CD4-positive, alpha-beta memory T cell (primary cell): Measurements from ENCODE around the gene COX6A2. TPM values are rescaled to one million over a fixed set of nuclear protein-coding genes. Genes with fewer than 3 reads are reported as not detected.

Source experiments
- CTCF ChIA-PET: fragments of 350-600 bp; sonication (Branson Sonifier 250); formaldehyde crosslinking; loops from one replicate; lab custom pipeline; 2021; ENCODE audit warnings: inconsistent platforms; ENCODE audit not compliant: partially characterized antibody; lab: Charles Lee
- POLR2A ChIA-PET: fragments of 350-600 bp; sonication (Branson Sonifier 250); formaldehyde crosslinking; loops from one replicate; lab custom pipeline; 2021; ENCODE audit not compliant: partially characterized antibody; lab: Charles Lee
- DNase-seq, 5 donors: peaks; one replicate each; pipeline versions ENCODE4 v3.0.0 to v3.0.0-alpha.2; 2020 to 2022; ENCODE audit warnings: mixed read lengths in 1 of 5
- H3K27ac ChIP-seq: one replicate; pipeline ENCODE4 v1.7.0; 2013; ENCODE audit warnings: low read depth, low read length
- H3K27me3 ChIP-seq: 2 replicates; pipeline ENCODE4 v1.7.0; 2013; ENCODE audit warnings: mild to moderate bottlenecking, low read length, moderate library complexity; ENCODE audit not compliant: insufficient read depth
- H3K36me3 ChIP-seq: 2 replicates; pipeline ENCODE4 v1.7.0; 2013; ENCODE audit warnings: mild to moderate bottlenecking, low read length, moderate library complexity; ENCODE audit not compliant: insufficient read depth
- H3K4me1 ChIP-seq: 2 replicates; pipeline ENCODE4 v1.7.0; 2013; ENCODE audit warnings: mild to moderate bottlenecking, low read length, moderate library complexity; ENCODE audit not compliant: insufficient read depth
- H3K4me3 ChIP-seq, 2 donors: one replicate each; pipeline ENCODE4 v1.7.0; 2013; ENCODE audit warnings: low read length in 2 of 2, mild to moderate bottlenecking in 1 of 2
- H3K9me3 ChIP-seq, 2 donors: one replicate each; pipeline ENCODE4 v1.7.0; 2013; ENCODE audit warnings: low read length in 2 of 2, control low read depth in 1 of 2; ENCODE audit not compliant: control insufficient read depth in 1 of 2
- H3K27ac Mint-ChIP-seq, 7 donors: one replicate each; pipeline ENCODE4 v1.8.0; 2020 to 2021; ENCODE audit warnings: mixed read lengths in 7 of 7, mild to moderate bottlenecking in 6 of 7, inconsistent platforms in 3 of 7, moderate library complexity in 3 of 7
- H3K27me3 Mint-ChIP-seq, 2 donors: one replicate each; pipeline ENCODE4 v1.8.0; 2020 to 2021; ENCODE audit warnings: mixed read lengths in 2 of 2
- H3K36me3 Mint-ChIP-seq, 2 donors: one replicate each; pipeline ENCODE4 v1.8.0; 2020 to 2021; ENCODE audit warnings: mixed read lengths in 2 of 2, inconsistent platforms in 1 of 2, mild to moderate bottlenecking in 1 of 2
- H3K4me1 Mint-ChIP-seq, 4 donors: one replicate each; pipeline ENCODE4 v1.8.0; 2020 to 2021; ENCODE audit warnings: mixed read lengths in 4 of 4, mild to moderate bottlenecking in 1 of 4
- H3K4me3 Mint-ChIP-seq, 8 donors: one replicate each; pipeline ENCODE4 v1.8.0; 2020 to 2021; ENCODE audit warnings: mixed read lengths in 8 of 8, mild to moderate bottlenecking in 7 of 8, moderate library complexity in 6 of 8, inconsistent platforms in 3 of 8
- H3K9me3 Mint-ChIP-seq, 8 donors: one replicate each; pipeline ENCODE4 v1.8.0; 2020 to 2021; ENCODE audit warnings: mixed read lengths in 8 of 8, mild to moderate bottlenecking in 5 of 8, inconsistent platforms in 3 of 8, moderate library complexity in 1 of 8
- intact Hi-C: fragments of 100-400 bp; cut with micrococcal nuclease; formaldehyde crosslinking; loops from one replicate; pipeline ENCODE4 v1.15.1; 2023
- polyA plus RNA-seq, 2 donors: library from polyadenylated mRNA; unstranded; fragments of 300-500 nt; fragmentation: Illumina TruSeq; gene quantifications; one replicate each; pipeline ENCODE4 v1.2.3, GENCODE V29; 2021
- total RNA-seq, 2 experiments: library from RNA; stranded (reverse); gene quantifications; one replicate each; pipeline ENCODE4 v1.2.3, GENCODE V29; 2021

COX6A2 gene
- total and polyA plus RNA-seq, 4 experiments from 2014 or later = not detected

GRCh38 chr16:31467858-31468257 lies 39.7 kb upstream of the COX6A2 start:
- H3K27ac Mint-ChIP-seq = peak overlapping the region in 2 of 7 donors; percentile 47 to 82
- peaks cover 18 to 30% (median 20%) of the 10 kb centered on the region in 4 donors for H3K4me1 Mint-ChIP-seq
- Histone ChIP-seq H3K36me3 (peaks cover 4% of the 10 kb centered on the region), H3K27me3 (no peaks in the 10 kb centered on the region), H3K4me1 (peaks cover 37% of the 10 kb centered on the region), H3K4me3 (no peak overlapping the region), H3K9me3 (no peaks in the 10 kb centered on the region), H3K27ac (no peak overlapping the region)
- DNase-seq = no peak
- H3K36me3 Mint-ChIP-seq = peaks cover 19 to 22% of the 10 kb centered on the region in 2 donors
- peaks cover 0 to 5% of the 10 kb centered on the region in 2 donors for H3K27me3 Mint-ChIP-seq
- CTCF ChIA-PET = no interaction called here
- intact Hi-C loops = no loop called here
- no peaks in the 10 kb centered on the region for H3K9me3 Mint-ChIP-seq
- POLR2A ChIA-PET = interaction anchor here (1.0 to 1.6 kb wide), 3 partner anchors 9 to 245 kb away, joined by 3 to 5 read pairs (median 3); partner anchors contain the start of gene RUSF1
- no peak overlapping the region for H3K4me3 Mint-ChIP-seq

GRCh38 chr16:31467151-31467773 lies 39.1 kb upstream of the COX6A2 start:
- H3K27me3 Mint-ChIP-seq = no peaks in the 10 kb centered on the region
- H3K9me3 ChIP-seq = no peaks in the 10 kb centered on the region
- ChIA-PET CTCF (no interaction called here), POLR2A (no interaction called here)
- H3K27ac Mint-ChIP-seq = peak overlapping the region in 4 of 7 donors; percentile 37 to 85 (median 67)
- H3K4me1 ChIP-seq = peaks cover 31% of the 10 kb centered on the region
- H3K36me3 Mint-ChIP-seq = peaks cover 21 to 26% of the 10 kb centered on the region in 2 donors
- no peaks in the 10 kb centered on the region for H3K9me3 Mint-ChIP-seq
- no peaks in the 10 kb centered on the region for H3K27me3 ChIP-seq
- no peak for DNase-seq
- intact Hi-C loops = no loop called here
- peaks cover 12 to 28% (median 17%) of the 10 kb centered on the region in 4 donors for H3K4me1 Mint-ChIP-seq
- H3K4me3 Mint-ChIP-seq = peak overlapping the region in 1 of 8 donors; percentile 46
- no peak overlapping the region for H3K27ac ChIP-seq
- no peak overlapping the region for H3K4me3 ChIP-seq
- peaks cover 4% of the 10 kb centered on the region for H3K36me3 ChIP-seq

GRCh38 chr16:31466381-31466841 lies 38.3 kb upstream of the COX6A2 start:
- Histone ChIP-seq H3K27me3 (no peaks in the 10 kb centered on the region), H3K27ac (no peak overlapping the region), H3K36me3 (peaks cover 4% of the 10 kb centered on the region), H3K4me3 (no peak overlapping the region), H3K4me1 (peaks cover 25% of the 10 kb centered on the region), H3K9me3 (no peaks in the 10 kb centered on the region)
- no peak overlapping the region for H3K4me3 Mint-ChIP-seq
- ChIA-PET CTCF (no interaction called here), POLR2A (interaction anchor here (1.4 kb wide), 1 partner anchor 41 kb away, joined by 4 read pairs; the partner anchor contains the start of gene RUSF1)
- H3K27me3 Mint-ChIP-seq = no peaks in the 10 kb centered on the region
- no peak for DNase-seq
- H3K4me1 Mint-ChIP-seq = peaks cover 11 to 28% (median 17%) of the 10 kb centered on the region in 4 donors
- intact Hi-C loops = no loop called here
- no peaks in the 10 kb centered on the region for H3K9me3 Mint-ChIP-seq
- H3K27ac Mint-ChIP-seq = peak overlapping the region in 1 of 7 donors; percentile 85
- H3K36me3 Mint-ChIP-seq = peaks cover 21 to 26% of the 10 kb centered on the region in 2 donors

GRCh38 chr16:31465788-31466370 lies 37.7 kb upstream of the COX6A2 start:
- POLR2A ChIA-PET = interaction anchor here (1.4 kb wide), 1 partner anchor 42 kb away, joined by 4 read pairs; the partner anchor contains the start of gene RUSF1
- peak overlapping the region in 1 of 7 donors; percentile 68 for H3K27ac Mint-ChIP-seq
- peaks cover 15 to 28% (median 19%) of the 10 kb centered on the region in 4 donors for H3K4me1 Mint-ChIP-seq
- Histone ChIP-seq H3K4me1 (peaks cover 27% of the 10 kb centered on the region), H3K36me3 (peaks cover 4% of the 10 kb centered on the region), H3K27me3 (no peaks in the 10 kb centered on the region), H3K9me3 (no peaks in the 10 kb centered on the region), H3K4me3 (no peak overlapping the region), H3K27ac (no peak overlapping the region)
- H3K36me3 Mint-ChIP-seq = peaks cover 21 to 26% of the 10 kb centered on the region in 2 donors
- CTCF ChIA-PET = no interaction called here
- H3K4me3 Mint-ChIP-seq = no peak overlapping the region
- H3K27me3 Mint-ChIP-seq = no peaks in the 10 kb centered on the region
- no peak for DNase-seq
- H3K9me3 Mint-ChIP-seq = no peaks in the 10 kb centered on the region
- intact Hi-C loops = no loop called here

GRCh38 chr16:31464781-31465260 lies 36.7 kb upstream of the COX6A2 start:
- POLR2A ChIA-PET = no interaction called here
- peaks cover 21 to 27% of the 10 kb centered on the region in 2 donors for H3K36me3 Mint-ChIP-seq

GRCh38 chr16:31464348-31464769 lies 36.2 kb upstream of the COX6A2 start:
- CTCF ChIA-PET = no interaction called here
- H3K27ac Mint-ChIP-seq = no peak overlapping the region

More at GRCh38 chr16:31464781-31465260, 36.7 kb upstream of the COX6A2 start:
- Mint-ChIP-seq H3K27ac (no peak overlapping the region), H3K4me3 (no peak overlapping the region), H3K27me3 (no peaks in the 10 kb centered on the region), H3K9me3 (no peaks in the 10 kb centered on the region), H3K4me1 (peaks cover 24 to 35% (median 26%) of the 10 kb centered on the region in 4 donors)
- Histone ChIP-seq H3K4me1 (peaks cover 38% of the 10 kb centered on the region), H3K9me3 (no peaks in the 10 kb centered on the region), H3K4me3 (no peak overlapping the region), H3K36me3 (peaks cover 4% of the 10 kb centered on the region), H3K27me3 (no peaks in the 10 kb centered on the region), H3K27ac (no peak overlapping the region)
- CTCF ChIA-PET = interaction anchor here (0.6 kb wide), 1 partner anchor 8 kb away, joined by 3 read pairs; no protein-coding TSS in a partner anchor
- DNase-seq = no peak
- intact Hi-C loops = no loop called here

More at GRCh38 chr16:31464348-31464769, 36.2 kb upstream of the COX6A2 start:
- no peak overlapping the region for H3K27ac ChIP-seq
- H3K36me3 Mint-ChIP-seq = peaks cover 21 to 29% of the 10 kb centered on the region in 2 donors
- no peak overlapping the region for H3K4me3 ChIP-seq
- POLR2A ChIA-PET = no interaction called here
- H3K4me3 Mint-ChIP-seq = no peak overlapping the region
- H3K27me3 Mint-ChIP-seq = no peaks in the 10 kb centered on the region
- no peaks in the 10 kb centered on the region for H3K9me3 ChIP-seq
- intact Hi-C loops = no loop called here
- no peak for DNase-seq
- peaks cover 0 to 1% (median 0%) of the 10 kb centered on the region in 8 donors for H3K9me3 Mint-ChIP-seq
- no peaks in the 10 kb centered on the region for H3K27me3 ChIP-seq
- H3K4me1 ChIP-seq = peaks cover 38% of the 10 kb centered on the region
- peaks cover 4% of the 10 kb centered on the region for H3K36me3 ChIP-seq
- H3K4me1 Mint-ChIP-seq = peaks cover 25 to 35% (median 27%) of the 10 kb centered on the region in 4 donors
